Peyer's patch (tissue), 4 donors: Measurements from ENCODE around the gene RASA3. TPM values are rescaled to one million over a fixed set of nuclear protein-coding genes. Genes with fewer than 3 reads are reported as not detected.

Experiments
- DNase-seq, 3 donors: peaks; one replicate each; pipeline ENCODE4 v3.0.0-alpha.2; 2017 to 2019
- H3K27ac ChIP-seq, 4 donors: fragments of 200-600 bp; sonication (generic); one replicate each; pipeline ENCODE4 v1.5.1; 2016 to 2019
- H3K27me3 ChIP-seq, 2 donors: fragments of 200-600 bp; sonication (generic); one replicate each; pipeline ENCODE4 v1.5.1; 2019
- H3K36me3 ChIP-seq, 3 donors: fragments of 200-600 bp; sonication (generic); one replicate each; pipeline ENCODE4 v1.5.1; 2016 to 2019
- H3K4me1 ChIP-seq, 4 donors: fragments of 200-600 bp; sonication (generic); one replicate each; pipeline ENCODE4 v1.5.1; 2016 to 2019
- H3K4me3 ChIP-seq, 4 donors: fragments of 200-600 bp; sonication (generic); 1 replicate in 3 of 4; 2 replicates in 1 of 4; pipeline ENCODE4 v1.5.1; 2016 to 2019; ENCODE audit warnings: mild to moderate bottlenecking in 1 of 4
- H3K9me3 ChIP-seq, 4 donors: fragments of 200-600 bp; sonication (generic); one replicate each; pipeline ENCODE4 v1.5.1; 2016 to 2019; ENCODE audit warnings: mild to moderate bottlenecking in 1 of 4
- POLR2A ChIP-seq, 2 donors: fragments of 450-650 bp; IDR thresholded peaks; one replicate each; pipeline ENCODE4 v1.5.1; 2017; ENCODE audit warnings: antibody characterized with exemption in 2 of 2, mild to moderate bottlenecking in 2 of 2, moderate library complexity in 2 of 2
- total RNA-seq, 4 donors: library from RNA; depleted of rRNA; stranded (reverse); fragments of >200 nt; gene quantifications; one replicate each; pipeline ENCODE4 v1.1.0, GENCODE V29; 2016
- TF ChIP-seq, protein P1 (sequence below), 6 experiments: fragments of 450-650 bp in 4 of 6; fragments of 200-600 bp in 2 of 6; sonication (generic) in 1 of 6; IDR thresholded peaks; one replicate each; pipeline ENCODE4 v1.5.1; 2017 to 2019; ENCODE audit warnings: antibody characterized with exemption in 6 of 6, mild to moderate bottlenecking in 3 of 6, moderate library complexity in 1 of 6

RASA3 gene
- total RNA-seq, 4 donors from 2014 or later, result 3.5 to 41.3 (median 6.9) TPM

- H3K27ac ChIP-seq, result peak overlapping the region; percentile 83 to 93 (median 86)
- no peaks in the 10 kb centered on the region for H3K9me3 ChIP-seq
- no peaks in the 10 kb centered on the region for H3K36me3 ChIP-seq
- H3K4me1 ChIP-seq, result peaks cover 3 to 69% (median 40%) of the 10 kb centered on the region in 4 donors
- TF ChIP-seq, protein P1, sequence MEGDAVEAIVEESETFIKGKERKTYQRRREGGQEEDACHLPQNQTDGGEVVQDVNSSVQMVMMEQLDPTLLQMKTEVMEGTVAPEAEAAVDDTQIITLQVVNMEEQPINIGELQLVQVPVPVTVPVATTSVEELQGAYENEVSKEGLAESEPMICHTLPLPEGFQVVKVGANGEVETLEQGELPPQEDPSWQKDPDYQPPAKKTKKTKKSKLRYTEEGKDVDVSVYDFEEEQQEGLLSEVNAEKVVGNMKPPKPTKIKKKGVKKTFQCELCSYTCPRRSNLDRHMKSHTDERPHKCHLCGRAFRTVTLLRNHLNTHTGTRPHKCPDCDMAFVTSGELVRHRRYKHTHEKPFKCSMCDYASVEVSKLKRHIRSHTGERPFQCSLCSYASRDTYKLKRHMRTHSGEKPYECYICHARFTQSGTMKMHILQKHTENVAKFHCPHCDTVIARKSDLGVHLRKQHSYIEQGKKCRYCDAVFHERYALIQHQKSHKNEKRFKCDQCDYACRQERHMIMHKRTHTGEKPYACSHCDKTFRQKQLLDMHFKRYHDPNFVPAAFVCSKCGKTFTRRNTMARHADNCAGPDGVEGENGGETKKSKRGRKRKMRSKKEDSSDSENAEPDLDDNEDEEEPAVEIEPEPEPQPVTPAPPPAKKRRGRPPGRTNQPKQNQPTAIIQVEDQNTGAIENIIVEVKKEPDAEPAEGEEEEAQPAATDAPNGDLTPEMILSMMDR (IDR thresholded peaks at IDR 0.05), result no peak
- no peak for TF ChIP-seq POLR2A (IDR thresholded peaks at IDR 0.05)
- no peak for DNase-seq
- H3K4me3 ChIP-seq, result peak overlapping the region; percentile 33 to 43 (median 38)
- H3K27me3 ChIP-seq, result no peaks in the 10 kb centered on the region
Observed at GRCh38 chr13:114064450-114065140, 67.8 kb downstream of the RASA3 start.

DNA sequence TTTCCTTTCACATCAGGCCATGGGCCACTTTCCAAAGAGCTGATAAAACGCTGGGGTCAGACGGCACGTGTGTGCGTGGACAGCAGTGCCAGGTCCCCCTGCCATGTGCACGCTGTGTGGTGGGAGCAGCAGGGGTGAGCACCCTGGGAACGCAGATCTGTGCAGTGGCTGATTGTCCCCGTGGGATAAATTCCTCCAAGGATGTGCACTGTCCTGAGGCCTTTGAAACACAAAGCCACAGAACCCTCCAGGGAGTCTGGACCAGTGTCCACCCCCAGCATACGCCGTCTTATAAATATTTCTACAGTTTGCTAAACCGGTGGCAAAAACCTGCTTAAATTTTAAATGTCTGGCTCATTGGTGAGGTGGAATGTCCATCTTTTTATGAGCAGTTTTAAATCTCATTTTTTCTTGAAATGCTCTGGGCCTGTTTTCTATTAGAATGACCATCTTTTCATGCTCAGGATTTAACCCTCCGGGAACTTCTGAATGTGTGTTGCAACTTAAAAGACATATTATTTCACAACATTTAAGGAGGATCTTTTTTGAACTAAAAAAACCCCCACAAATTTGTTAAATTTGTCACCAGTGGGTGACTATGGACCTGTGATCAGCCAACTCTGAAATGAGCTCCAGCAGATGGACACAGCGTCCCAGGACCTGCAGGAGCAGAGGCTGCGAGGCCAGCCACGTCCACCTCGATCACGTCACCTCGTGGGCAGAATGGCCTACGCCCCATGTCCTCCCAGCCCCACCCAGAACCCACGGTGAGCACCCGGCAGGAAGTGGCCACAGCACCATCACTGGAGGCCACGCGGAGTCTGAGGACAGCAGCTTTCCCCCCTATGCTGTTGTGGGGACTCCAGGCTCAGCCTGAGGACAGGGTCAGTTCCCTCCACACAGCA is 68.6 kb downstream of the RASA3 start:
- no peak for TF ChIP-seq POLR2A (IDR thresholded peaks at IDR 0.05)
- TF ChIP-seq, protein P1 (IDR thresholded peaks at IDR 0.05), result no peak
- Histone ChIP-seq H3K36me3 (no peaks in the 10 kb centered on the region), H3K9me3 (no peaks in the 10 kb centered on the region), H3K4me1 (peaks cover 3 to 71% (median 39%) of the 10 kb centered on the region in 4 donors), H3K4me3 (peak overlapping the region; percentile 33 to 43 (median 38)), H3K27ac (peak overlapping the region; percentile 83 to 93 (median 86)), H3K27me3 (no peaks in the 10 kb centered on the region)
- DNase-seq, result peak in 2 of 3 donors; percentile 44 to 79

DNA sequence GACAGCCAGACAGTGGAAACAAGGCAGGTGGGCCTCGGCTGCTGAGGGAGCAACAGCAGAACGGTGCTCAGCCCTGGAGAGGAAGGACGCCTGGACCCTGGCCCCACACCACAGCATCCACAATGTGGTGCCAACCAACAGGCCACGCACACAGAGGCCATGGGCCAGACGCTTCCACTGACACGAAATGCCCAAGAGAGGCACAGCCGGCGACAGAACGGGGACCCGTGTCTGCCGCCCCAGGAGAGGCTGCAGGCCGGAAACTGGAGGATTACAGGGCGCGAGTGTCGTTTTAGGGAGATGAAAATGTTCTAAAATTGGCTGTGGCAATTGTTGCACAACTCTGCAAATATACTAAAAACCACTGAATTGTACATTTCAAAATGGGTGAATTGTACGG is 69.7 kb downstream of the RASA3 start:
- peaks cover 3 to 70% (median 34%) of the 10 kb centered on the region in 4 donors for H3K4me1 ChIP-seq
- H3K36me3 ChIP-seq, result no peaks in the 10 kb centered on the region
- TF ChIP-seq, protein P1 (IDR thresholded peaks at IDR 0.05), result no peak
- TF ChIP-seq POLR2A (IDR thresholded peaks at IDR 0.05), result no peak
- no peaks in the 10 kb centered on the region for H3K9me3 ChIP-seq
- no peak overlapping the region for H3K4me3 ChIP-seq
- no peak for DNase-seq
- peak overlapping the region in 2 of 4 donors; percentile 34 to 93 for H3K27ac ChIP-seq
- H3K27me3 ChIP-seq, result no peaks in the 10 kb centered on the region

DNA sequence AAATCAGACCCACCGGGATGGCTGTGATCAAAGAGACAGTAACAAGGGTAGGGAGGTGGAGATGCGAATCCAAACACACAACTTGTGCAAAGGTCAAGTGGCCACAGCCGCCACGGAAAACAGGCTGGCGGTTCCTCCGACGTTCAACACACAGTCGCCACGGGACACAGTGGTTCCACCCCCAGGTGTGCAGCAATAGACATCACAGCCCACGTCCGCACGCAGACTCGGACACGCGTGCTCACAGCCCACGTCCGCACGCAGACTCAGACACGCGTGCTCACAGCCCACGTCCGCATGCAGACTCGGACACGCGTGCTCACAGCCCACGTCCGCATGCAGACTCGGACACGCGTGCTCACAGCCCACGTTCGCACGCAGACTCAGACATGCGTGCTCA is 70.1 kb downstream of the RASA3 start:
- no peak for TF ChIP-seq POLR2A (IDR thresholded peaks at IDR 0.05)
- TF ChIP-seq, protein P1 (IDR thresholded peaks at IDR 0.05), result no peak
- Histone ChIP-seq H3K27ac (peak overlapping the region in 2 of 4 donors; percentile 34 to 93), H3K27me3 (no peaks in the 10 kb centered on the region), H3K9me3 (no peaks in the 10 kb centered on the region), H3K4me1 (peaks cover 3 to 74% (median 35%) of the 10 kb centered on the region in 4 donors), H3K4me3 (no peak overlapping the region), H3K36me3 (no peaks in the 10 kb centered on the region)
- DNase-seq, result no peak

GRCh38 chr13:114061744-114062143 is 70.7 kb downstream of the RASA3 start:
- H3K36me3 ChIP-seq, result no peaks in the 10 kb centered on the region
- H3K4me3 ChIP-seq, result no peak overlapping the region
- no peaks in the 10 kb centered on the region for H3K9me3 ChIP-seq
- H3K27ac ChIP-seq, result no peak overlapping the region
- DNase-seq, result no peak
- TF ChIP-seq, protein P1 (IDR thresholded peaks at IDR 0.05), result no peak
- TF ChIP-seq POLR2A (IDR thresholded peaks at IDR 0.05), result no peak
- peaks cover 3 to 73% (median 33%) of the 10 kb centered on the region in 4 donors for H3K4me1 ChIP-seq
- H3K27me3 ChIP-seq, result no peaks in the 10 kb centered on the region
